ENCODE results near the gene SSTR5.

DNA sequence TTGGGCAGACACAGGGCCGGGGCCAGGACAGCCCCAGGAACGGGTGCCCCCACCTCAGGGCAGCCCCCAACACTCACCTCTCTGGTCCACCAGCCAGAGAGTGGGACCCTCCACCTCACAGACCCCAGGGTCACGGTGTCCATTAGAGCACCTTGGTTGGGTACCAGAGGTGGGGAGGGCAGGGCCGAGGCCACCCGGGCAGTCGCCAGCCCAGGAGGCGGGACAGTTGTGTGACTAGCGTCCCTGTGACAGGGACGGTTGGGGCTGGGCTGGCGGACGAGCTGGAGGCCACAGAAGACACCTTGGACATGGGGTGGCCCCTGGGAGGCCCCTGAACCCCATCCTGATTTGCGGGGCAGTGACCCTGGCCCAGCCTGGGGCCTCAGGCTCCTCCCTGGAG, 35.2 kb downstream of the SSTR5 start:
- TF ChIP-seq SIN3A (IDR thresholded peaks at IDR 0.05; ENCODE audit: borderline replicate concordance, insufficient read depth, low read length) = no peak
- TF ChIP-seq POLR2AphosphoS5 (IDR thresholded peaks at IDR 0.05; ENCODE audit: low read depth, low read length) = no peak
- TF ChIP-seq TAF1 (IDR thresholded peaks at IDR 0.05; ENCODE audit: borderline replicate concordance, insufficient read depth, low read length) = no peak

Data from PFSK-1 (cell line).